ENCODE data around the gene GNLY.
"Not testable (repeated sequence)": the region's sequence is repeated elsewhere in the genome, so short reads cannot be mapped to it uniquely, and the experiment has no call there.

The GNLY gene

GRCh38 chr2:85665264-85665937 is 28.8 kb upstream of the GNLY start:
- no peak for DNase-seq (ENCODE audit: low read depth)

- no peak for DNase-seq (ENCODE audit: low read depth)
Observed at GRCh38 chr2:85666016-85666415, 28.1 kb upstream of the GNLY start.

GRCh38 chr2:85666435-85667316 is 27.5 kb upstream of the GNLY start:
- no peak for DNase-seq (ENCODE audit: low read depth)

- no peak for DNase-seq (ENCODE audit: low read depth)
Observed at GRCh38 chr2:85667561-85668008, 26.6 kb upstream of the GNLY start.

GRCh38 chr2:85668009-85668856 is 25.9 kb upstream of the GNLY start, which contains the start of gene SFTPB:
Gene SFTPB (minus strand): TSS chr2:85668199. CDS start chr2:85668183, 16 bp downstream.
- peak; percentile 35 for DNase-seq (ENCODE audit: low read depth)

- DNase-seq (ENCODE audit: low read depth), result no peak
Observed at GRCh38 chr2:85668857-85669142, 25.4 kb upstream of the GNLY start.

- DNase-seq (ENCODE audit: low read depth), result no peak
Observed at GRCh38 chr2:85669549-85669948, 24.6 kb upstream of the GNLY start.

GRCh38 chr2:85670416-85670815 is 23.7 kb upstream of the GNLY start:
- DNase-seq (ENCODE audit: low read depth), result not testable (repeated sequence)

GRCh38 chr2:85672456-85672855 is 21.7 kb upstream of the GNLY start:
- no peak for DNase-seq (ENCODE audit: low read depth)

GRCh38 chr2:85673716-85674375 is 20.3 kb upstream of the GNLY start:
- DNase-seq (ENCODE audit: low read depth), result peak; percentile 89

- DNase-seq (ENCODE audit: low read depth), result peak; percentile 87
Observed at GRCh38 chr2:85674417-85674816, 19.7 kb upstream of the GNLY start.

GRCh38 chr2:85675427-85675826 is 18.7 kb upstream of the GNLY start:
- DNase-seq (ENCODE audit: low read depth), result no peak

- no peak for DNase-seq (ENCODE audit: low read depth)
Observed at GRCh38 chr2:85675866-85676548, 18.2 kb upstream of the GNLY start.

- no peak for DNase-seq (ENCODE audit: low read depth)
Observed at GRCh38 chr2:85678377-85678776, 15.8 kb upstream of the GNLY start.

- peak; percentile 51 for DNase-seq (ENCODE audit: low read depth)
Observed at GRCh38 chr2:85678794-85679672, 15.1 kb upstream of the GNLY start.

- DNase-seq (ENCODE audit: low read depth), result no peak
Observed at GRCh38 chr2:85680707-85681371, 13.3 kb upstream of the GNLY start.

GRCh38 chr2:85681372-85681763 is 12.8 kb upstream of the GNLY start:
- DNase-seq (ENCODE audit: low read depth), result no peak

GRCh38 chr2:85681776-85682175 is 12.4 kb upstream of the GNLY start:
- no peak for DNase-seq (ENCODE audit: low read depth)

GRCh38 chr2:85682378-85682777 is 11.8 kb upstream of the GNLY start:
- DNase-seq (ENCODE audit: low read depth), result peak; percentile 24

- no peak for DNase-seq (ENCODE audit: low read depth)
Observed at GRCh38 chr2:85684380-85684779, 9.8 kb upstream of the GNLY start.
